HepG2 (cell line): ENCODE data around the gene SP6. TPM values are rescaled to one million over a fixed set of nuclear protein-coding genes. Genes with fewer than 3 reads are reported as not detected.

Experiments
- ARNT2 ChIP-seq: sonication (generic); formaldehyde crosslinking; IDR thresholded peaks from 2 replicates; pipeline ENCODE4 v1.8.0; 2022; ENCODE audit warnings: mild to moderate bottlenecking, low read depth, missing genetic modification reagents, moderate library complexity
- FLYWCH1 ChIP-seq: sonication (generic); formaldehyde crosslinking; IDR thresholded peaks from 2 replicates; pipeline ENCODE4 v1.8.1; 2023; ENCODE audit warnings: mild to moderate bottlenecking, missing genetic modification reagents
- GATAD1 ChIP-seq: IDR thresholded peaks from 2 replicates; pipeline ENCODE4 v1.6.1; 2016; ENCODE audit warnings: missing genetic modification reagents, missing compliant biosample characterization
- GPN1 ChIP-seq: sonication (generic); formaldehyde crosslinking; IDR thresholded peaks from 2 replicates; pipeline ENCODE4 v1.5.1; 2020; ENCODE audit warnings: missing genetic modification reagents, borderline replicate concordance
- GTF2F1 ChIP-seq: fragments of 150-350 bp; IDR thresholded peaks from 2 replicates; pipeline ENCODE4 v1.6.1; 2014; ENCODE audit warnings: low read length
- KLF13 ChIP-seq: sonication (generic); formaldehyde crosslinking; IDR thresholded peaks from 2 replicates; pipeline ENCODE4 v1.4.0; 2020; ENCODE audit warnings: mild to moderate bottlenecking, missing genetic modification reagents
- MAF1 ChIP-seq: sonication (generic); formaldehyde crosslinking; IDR thresholded peaks from 2 replicates; pipeline ENCODE4 v1.5.0; 2020; ENCODE audit warnings: missing genetic modification reagents, borderline replicate concordance
- MLLT10 ChIP-seq: sonication (generic); formaldehyde crosslinking; IDR thresholded peaks from 2 replicates; pipeline ENCODE4 v1.4.0; 2020; ENCODE audit warnings: missing genetic modification reagents
- PAX8 ChIP-seq: sonication (generic); formaldehyde crosslinking; IDR thresholded peaks from 2 replicates; pipeline ENCODE4 v1.8.0; 2022; ENCODE audit warnings: mild to moderate bottlenecking, missing genetic modification reagents, borderline replicate concordance
- PPARG ChIP-seq: conservative IDR thresholded peaks from 2 replicates; pipeline ENCODE4 v1.6.1; 2016; ENCODE audit warnings: missing biosample characterization, missing genetic modification reagents
- SP2 ChIP-seq: sonication (generic); formaldehyde crosslinking; IDR thresholded peaks from 2 replicates; pipeline ENCODE4 v1.5.1; 2020; ENCODE audit warnings: mild to moderate bottlenecking, missing genetic modification reagents
- TBL1XR1 ChIP-seq: fragments of 150-350 bp; IDR thresholded peaks from 2 replicates; pipeline ENCODE4 v1.6.1; 2014; ENCODE audit warnings: borderline replicate concordance, low read length; ENCODE audit not compliant: partially characterized antibody
- TBX3 ChIP-seq: fragments of 450-650 bp; IDR thresholded peaks from 2 replicates; pipeline ENCODE4 v1.6.1; 2017; ENCODE audit warnings: antibody characterized with exemption, mild to moderate bottlenecking, inconsistent platforms, borderline replicate concordance
- TRIM24 ChIP-seq: sonication (generic); formaldehyde crosslinking; IDR thresholded peaks from 2 replicates; pipeline ENCODE4 v1.8.0; 2022; ENCODE audit warnings: mild to moderate bottlenecking, missing genetic modification reagents
- YEATS2 ChIP-seq: sonication (generic); formaldehyde crosslinking; IDR thresholded peaks from 2 replicates; pipeline ENCODE4 v1.4.0; 2020; ENCODE audit warnings: missing genetic modification reagents, borderline replicate concordance
- ZFP1 ChIP-seq: IDR thresholded peaks from 2 replicates; pipeline ENCODE4 v1.6.1; 2016
- ZNF264 ChIP-seq: sonication (generic); formaldehyde crosslinking; IDR thresholded peaks from 2 replicates; pipeline ENCODE4 v1.4.0; 2020; ENCODE audit warnings: missing genetic modification reagents
- ZNF431 ChIP-seq: sonication (generic); formaldehyde crosslinking; IDR thresholded peaks from 2 replicates; pipeline ENCODE4 v1.9.0; 2022; ENCODE audit warnings: missing genetic modification reagents, low read depth, mild to moderate bottlenecking, borderline replicate concordance
- ZNF496 ChIP-seq: sonication (generic); formaldehyde crosslinking; IDR thresholded peaks from 2 replicates; pipeline ENCODE4 v1.8.1; 2023; ENCODE audit warnings: mild to moderate bottlenecking, moderate library complexity, missing genetic modification reagents; ENCODE audit not compliant: insufficient replicate concordance
- ZNF567 ChIP-seq: sonication (generic); formaldehyde crosslinking; IDR thresholded peaks from 2 replicates; pipeline ENCODE4 v1.8.1; 2023; ENCODE audit warnings: mild to moderate bottlenecking, missing genetic modification reagents, borderline replicate concordance
- ZNF766 ChIP-seq: sonication (generic); formaldehyde crosslinking; IDR thresholded peaks from 2 replicates; pipeline ENCODE4 v1.5.0; 2020; ENCODE audit warnings: missing genetic modification reagents, borderline replicate concordance
- polyA plus RNA-seq, 8 experiments: library from polyadenylated mRNA; depleted of rRNA in 3 of 8; stranded (reverse) in 7 of 8; unstranded in 1 of 8; fragments of >200 nt; fragmentation: Illumina TruSeq in 4 of 8; extraction: Trizol in 4 of 8; gene quantifications; 2 replicates each; pipeline versions ENCODE4 v1.2.1 to v1.2.3, GENCODE V29; 2011 to 2016; ENCODE audit warnings: low read depth in 4 of 8, missing spikeins in 1 of 8, mixed read lengths in 1 of 8; ENCODE audit not compliant: insufficient read depth in 1 of 8
- total RNA-seq, 5 experiments: library from RNA; depleted of rRNA; stranded (reverse); fragments of >200 nt; fragmentation: Illumina TruSeq; extraction: Trizol; gene quantifications; 2 replicates each; pipeline ENCODE4 v1.2.3, GENCODE V29; 2016; ENCODE audit warnings: low read depth in 1 of 5
- TF ChIP-seq, protein P1 (sequence below): IDR thresholded peaks from 2 replicates; pipeline ENCODE4 v1.6.1; 2016; ENCODE audit warnings: missing compliant biosample characterization, missing genetic modification reagents, borderline replicate concordance
- TF ChIP-seq, protein P2 (sequence below): sonication (generic); formaldehyde crosslinking; IDR thresholded peaks from 2 replicates; pipeline ENCODE4 v1.8.1; 2023; ENCODE audit warnings: mild to moderate bottlenecking, missing genetic modification reagents, borderline replicate concordance
- TF ChIP-seq, protein P3 (sequence below): IDR thresholded peaks from 2 replicates; pipeline ENCODE4 v1.6.1; 2016; ENCODE audit warnings: mild to moderate bottlenecking, missing biosample characterization, missing genetic modification reagents
- TF ChIP-seq, protein P4 (sequence below): sonication (generic); formaldehyde crosslinking; IDR thresholded peaks from 2 replicates; pipeline ENCODE4 v1.4.0; 2020; ENCODE audit warnings: missing genetic modification reagents; ENCODE audit errors: not compliant biosample characterization
- TF ChIP-seq, protein P5 (sequence below): sonication (generic); formaldehyde crosslinking; IDR thresholded peaks from 2 replicates; pipeline ENCODE4 v1.5.1; 2020; ENCODE audit warnings: missing genetic modification reagents, mild to moderate bottlenecking, borderline replicate concordance

Gene SP6
- total and polyA plus RNA-seq, 2 of the 13 experiments (the other 11 are each of a cell fraction or from before 2014, with no cell fraction given) = 0.07 TPM

DNA sequence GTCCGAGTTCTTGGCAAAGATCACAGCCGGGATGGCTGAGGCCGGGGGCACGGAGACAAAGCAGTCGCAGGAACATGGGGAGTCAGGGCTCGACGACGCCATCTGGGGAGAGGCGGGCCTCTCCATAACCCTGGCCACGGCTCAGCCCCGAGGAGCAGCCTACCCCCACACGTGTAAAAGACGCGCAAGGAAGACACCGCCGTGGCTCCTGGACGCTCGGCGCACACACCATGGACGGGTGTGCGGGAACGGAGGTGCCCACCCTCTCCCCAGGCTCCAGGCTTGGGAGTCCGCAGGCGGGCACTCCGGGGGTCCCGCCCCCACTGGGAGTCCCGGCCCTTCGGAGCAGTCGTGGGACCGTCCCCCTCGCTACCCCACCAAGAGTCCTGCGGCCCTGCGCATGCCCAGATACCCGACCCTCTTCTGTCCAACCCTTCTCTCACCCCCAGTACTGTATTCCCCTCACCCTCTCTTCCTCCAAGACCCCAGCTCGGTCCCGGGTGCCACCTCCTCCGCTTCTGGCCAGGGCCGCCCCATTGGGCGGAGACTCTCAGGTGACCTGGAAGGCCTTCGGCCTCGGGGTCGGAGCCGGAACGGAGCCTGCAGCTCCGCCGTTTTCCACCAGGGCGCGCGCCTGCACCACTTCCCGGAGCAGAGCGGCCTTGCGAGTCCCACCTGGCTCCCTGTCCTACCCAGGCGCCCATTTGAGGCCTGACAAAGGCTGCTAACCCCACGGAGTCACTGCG is 10.0 kb downstream of the SP6 start, which contains the start of gene SCRN2 (continued):
- TF ChIP-seq PAX8 (CRISPR knock-in tag) = peak; percentile 95; the same call in 1 of the 2 replicates
- TF ChIP-seq ARNT2 = peak; percentile 68; the same call in 1 of the 2 replicates
- peak; percentile 85; the same call in 1 of the 2 replicates for TF ChIP-seq ZNF766 (CRISPR knock-in tag)
- peak; percentile 76; the same call in 1 of the 2 replicates for TF ChIP-seq YEATS2
- TF ChIP-seq ZNF496 (CRISPR knock-in tag) = no peak
- TF ChIP-seq, protein P1, sequence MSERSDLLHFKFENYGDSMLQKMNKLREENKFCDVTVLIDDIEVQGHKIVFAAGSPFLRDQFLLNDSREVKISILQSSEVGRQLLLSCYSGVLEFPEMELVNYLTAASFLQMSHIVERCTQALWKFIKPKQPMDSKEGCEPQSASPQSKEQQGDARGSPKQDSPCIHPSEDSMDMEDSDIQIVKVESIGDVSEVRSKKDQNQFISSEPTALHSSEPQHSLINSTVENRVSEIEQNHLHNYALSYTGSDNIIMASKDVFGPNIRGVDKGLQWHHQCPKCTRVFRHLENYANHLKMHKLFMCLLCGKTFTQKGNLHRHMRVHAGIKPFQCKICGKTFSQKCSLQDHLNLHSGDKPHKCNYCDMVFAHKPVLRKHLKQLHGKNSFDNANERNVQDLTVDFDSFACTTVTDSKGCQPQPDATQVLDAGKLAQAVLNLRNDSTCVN = peak; percentile 84
- peak; percentile 85 for TF ChIP-seq MAF1 (CRISPR knock-in tag)
- TF ChIP-seq, protein P2, sequence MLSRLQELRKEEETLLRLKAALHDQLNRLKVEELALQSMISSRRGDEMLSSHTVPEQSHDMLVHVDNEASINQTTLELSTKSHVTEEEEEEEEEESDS (CRISPR knock-in tag) = no peak
- TF ChIP-seq, protein P3, sequence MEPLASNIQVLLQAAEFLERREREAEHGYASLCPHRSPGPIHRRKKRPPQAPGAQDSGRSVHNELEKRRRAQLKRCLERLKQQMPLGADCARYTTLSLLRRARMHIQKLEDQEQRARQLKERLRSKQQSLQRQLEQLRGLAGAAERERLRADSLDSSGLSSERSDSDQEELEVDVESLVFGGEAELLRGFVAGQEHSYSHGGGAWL (CRISPR knock-in tag) = peak; percentile 34; the same call in 1 of the 2 replicates
- no peak; the same call in 1 of the 2 replicates for TF ChIP-seq PPARG (CRISPR knock-in tag)
- no peak for TF ChIP-seq MLLT10
- no peak for TF ChIP-seq GTF2F1
- no peak; the same call in 1 of the 2 replicates for TF ChIP-seq ZNF567 (CRISPR knock-in tag)
- no peak for TF ChIP-seq TBX3
- TF ChIP-seq, protein P4, sequence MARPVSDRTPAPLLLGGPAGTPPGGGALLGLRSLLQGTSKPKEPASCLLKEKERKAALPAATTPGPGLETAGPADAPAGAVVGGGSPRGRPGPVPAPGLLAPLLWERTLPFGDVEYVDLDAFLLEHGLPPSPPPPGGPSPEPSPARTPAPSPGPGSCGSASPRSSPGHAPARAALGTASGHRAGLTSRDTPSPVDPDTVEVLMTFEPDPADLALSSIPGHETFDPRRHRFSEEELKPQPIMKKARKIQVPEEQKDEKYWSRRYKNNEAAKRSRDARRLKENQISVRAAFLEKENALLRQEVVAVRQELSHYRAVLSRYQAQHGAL (CRISPR knock-in tag) = no peak
- peak; percentile 73; the same call in 1 of the 2 replicates for TF ChIP-seq ZNF264 (CRISPR knock-in tag)
- no peak for TF ChIP-seq ZNF431 (CRISPR knock-in tag)
- TF ChIP-seq, protein P5, sequence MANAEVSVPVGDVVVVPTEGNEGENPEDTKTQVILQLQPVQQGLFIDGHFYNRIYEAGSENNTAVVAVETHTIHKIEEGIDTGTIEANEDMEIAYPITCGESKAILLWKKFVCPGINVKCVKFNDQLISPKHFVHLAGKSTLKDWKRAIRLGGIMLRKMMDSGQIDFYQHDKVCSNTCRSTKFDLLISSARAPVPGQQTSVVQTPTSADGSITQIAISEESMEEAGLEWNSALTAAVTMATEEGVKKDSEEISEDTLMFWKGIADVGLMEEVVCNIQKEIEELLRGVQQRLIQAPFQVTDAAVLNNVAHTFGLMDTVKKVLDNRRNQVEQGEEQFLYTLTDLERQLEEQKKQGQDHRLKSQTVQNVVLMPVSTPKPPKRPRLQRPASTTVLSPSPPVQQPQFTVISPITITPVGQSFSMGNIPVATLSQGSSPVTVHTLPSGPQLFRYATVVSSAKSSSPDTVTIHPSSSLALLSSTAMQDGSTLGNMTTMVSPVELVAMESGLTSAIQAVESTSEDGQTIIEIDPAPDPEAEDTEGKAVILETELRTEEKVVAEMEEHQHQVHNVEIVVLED (CRISPR knock-in tag) = peak; percentile 67
- TF ChIP-seq GPN1 (CRISPR knock-in tag) = peak; percentile 70; the same call in 1 of the 2 replicates
- peak; percentile 40 for TF ChIP-seq SP2
- no peak for TF ChIP-seq TBL1XR1
- no peak; the same call in 1 of the 2 replicates for TF ChIP-seq ZFP1 (CRISPR knock-in tag)
- peak; percentile 87 for TF ChIP-seq GATAD1 (CRISPR knock-in tag)
- no peak for TF ChIP-seq TRIM24 (CRISPR knock-in tag)
- TF ChIP-seq KLF13 = no peak
- no peak for TF ChIP-seq FLYWCH1 (CRISPR knock-in tag)
